OCI-LY7 (cell line): ENCODE results near the gene GNB2.

Source experiments
- CTCF ChIP-seq: fragments of 200-600 bp; sonication (generic); conservative IDR thresholded peaks from 2 replicates; pipeline ENCODE4 v1.5.1; 2014; ENCODE audit warnings: mild to moderate bottlenecking, antibody characterized with exemption, low read length, moderate library complexity, mixed read lengths
- EZH2phosphoT487 ChIP-seq: fragments of 200-600 bp; sonication (generic); IDR thresholded peaks from 2 replicates; pipeline ENCODE4 v1.6.1; 2018; ENCODE audit warnings: low read depth, borderline replicate concordance, mild to moderate bottlenecking, mixed run types, antibody characterized with exemption, low read length, moderate library complexity, mixed read lengths

- TF ChIP-seq CTCF (no peak), EZH2phosphoT487 (no peak)
Observed at GRCh38 chr7:100705753-100706671, 32.5 kb downstream of the GNB2 start, which contains the start of gene POP7.
